Endothelial cell of umbilical vein (primary cell): Measurements from ENCODE around the gene RGSL1.

ENCODE experiments used
- EZH2 ChIP-seq: IDR thresholded peaks from 2 replicates; pipeline ENCODE4 v1.6.1; 2012; ENCODE audit warnings: borderline replicate concordance, low read depth, mild to moderate bottlenecking, moderate library complexity, low read length, inconsistent platforms; ENCODE audit not compliant: severe bottlenecking
- POLR2A ChIP-seq: IDR thresholded peaks from 2 replicates; pipeline ENCODE4 v1.6.1; 2012; ENCODE audit warnings: low read depth, mild to moderate bottlenecking, control low read depth, low read length
- POLR2AphosphoS5 ChIP-seq: IDR thresholded peaks from 2 replicates; pipeline ENCODE4 v1.6.1; 2012; ENCODE audit warnings: low read depth, mild to moderate bottlenecking, control low read depth, low read length, moderate library complexity; ENCODE audit not compliant: insufficient read depth
- TF ChIP-seq, protein P1 (sequence below), 2 donors: IDR thresholded peaks; 1 replicate in 1 of 2; 2 replicates in 1 of 2; pipeline ENCODE4 v1.5.1; 2011; ENCODE audit warnings: low read length in 2 of 2, mild to moderate bottlenecking in 2 of 2, moderate library complexity in 2 of 2, control low read depth in 1 of 2, inconsistent platforms in 1 of 2, low read depth in 1 of 2; ENCODE audit not compliant: insufficient read depth in 1 of 2; ENCODE audit errors: extremely low read depth in 1 of 2

- TF ChIP-seq, protein P1, sequence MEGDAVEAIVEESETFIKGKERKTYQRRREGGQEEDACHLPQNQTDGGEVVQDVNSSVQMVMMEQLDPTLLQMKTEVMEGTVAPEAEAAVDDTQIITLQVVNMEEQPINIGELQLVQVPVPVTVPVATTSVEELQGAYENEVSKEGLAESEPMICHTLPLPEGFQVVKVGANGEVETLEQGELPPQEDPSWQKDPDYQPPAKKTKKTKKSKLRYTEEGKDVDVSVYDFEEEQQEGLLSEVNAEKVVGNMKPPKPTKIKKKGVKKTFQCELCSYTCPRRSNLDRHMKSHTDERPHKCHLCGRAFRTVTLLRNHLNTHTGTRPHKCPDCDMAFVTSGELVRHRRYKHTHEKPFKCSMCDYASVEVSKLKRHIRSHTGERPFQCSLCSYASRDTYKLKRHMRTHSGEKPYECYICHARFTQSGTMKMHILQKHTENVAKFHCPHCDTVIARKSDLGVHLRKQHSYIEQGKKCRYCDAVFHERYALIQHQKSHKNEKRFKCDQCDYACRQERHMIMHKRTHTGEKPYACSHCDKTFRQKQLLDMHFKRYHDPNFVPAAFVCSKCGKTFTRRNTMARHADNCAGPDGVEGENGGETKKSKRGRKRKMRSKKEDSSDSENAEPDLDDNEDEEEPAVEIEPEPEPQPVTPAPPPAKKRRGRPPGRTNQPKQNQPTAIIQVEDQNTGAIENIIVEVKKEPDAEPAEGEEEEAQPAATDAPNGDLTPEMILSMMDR (IDR thresholded peaks at IDR 0.05; ENCODE audit: extremely low read depth in 1 of 2, insufficient read depth in 1 of 2, low read depth in 1 of 2, low read length in 2 of 2), result no peak
- TF ChIP-seq POLR2A, result no peak
- TF ChIP-seq POLR2AphosphoS5, result no peak
- no peak for TF ChIP-seq EZH2
These were observed 45.1 kb downstream of the RGSL1 start for GRCh38 chr1:182495002-182495401.
